HCT116 (cell line): Measurements from ENCODE around the gene GREM2. TPM values are rescaled to one million over a fixed set of nuclear protein-coding genes. Genes with fewer than 3 reads are reported as not detected.

Source experiments
- ATAC-seq: fragments of 200-7000 bp; cut with Tn5 transposase; 2 replicates; pipeline ENCODE4 v1.9.1; 2020; ENCODE audit warnings: mild to moderate bottlenecking, moderate library complexity
- BruUV-seq: library from RNA; stranded (reverse); fragments of 400-500 nt; replicated peaks from 2 replicates; lab custom pipeline; 2021; lab: Mats Ljungman, UMichigan
- CTCF ChIA-PET: fragments of 300-600 bp; sonication (Branson Sonifier 250); formaldehyde crosslinking; loops from one replicate; lab custom pipeline; 2021; ENCODE audit warnings: antibody characterized with exemption; lab: Charles Lee
- POLR2A ChIA-PET: fragments of 300-600, 350-600 bp; sonication (Branson Sonifier 250); formaldehyde crosslinking; loops from one replicate; lab custom pipeline; 2021; ENCODE audit warnings: antibody characterized with exemption; lab: Charles Lee
- RAD21 ChIA-PET, 2 experiments: fragments of 300-600 bp; sonication (Branson Sonifier 250); formaldehyde crosslinking; loops; one replicate each; lab custom pipeline; 2023; ENCODE audit warnings: low total read pairs in 2 of 2; ENCODE audit not compliant: uncharacterized antibody in 2 of 2, unreplicated experiment in 2 of 2, low non-redundant PET in 1 of 2; lab: Charles Lee
- DNase-seq: peaks from one replicate; pipeline ENCODE4 v3.0.0-alpha.2; 2010; ENCODE audit warnings: low read depth, low spot score
- H2AFZ ChIP-seq: fragments of 200-600 bp; shearing (Covaris generic), sonication (generic); 2 replicates; pipeline ENCODE4 v1.6.1; 2017; ENCODE audit warnings: low read depth, mixed run types, mixed read lengths, antibody characterized with exemption, low read length; ENCODE audit not compliant: poor library complexity, severe bottlenecking
- H3K27ac ChIP-seq: 2 replicates; pipeline ENCODE4 v1.5.1; 2012; ENCODE audit warnings: low read depth, low read length
- H3K27me3 ChIP-seq: fragments of 200-600 bp; sonication (generic); 2 replicates; pipeline ENCODE4 v1.6.1; 2016; ENCODE audit warnings: mixed run types, low read length, mixed read lengths; ENCODE audit not compliant: insufficient read depth
- H3K36me3 ChIP-seq, 2 experiments: fragments of 200-500 bp in 1 of 2; fragments of 200-600 bp in 1 of 2; sonication (Bioruptor generic) in 1 of 2; sonication (generic) in 1 of 2; 2 replicates each; pipeline versions ENCODE4 v1.5.1 to v1.6.1; 2014 to 2016; ENCODE audit warnings: low read length in 2 of 2, inconsistent platforms in 1 of 2, mixed read lengths in 1 of 2, mixed run types in 1 of 2; ENCODE audit not compliant: insufficient read depth in 2 of 2, control insufficient read depth in 1 of 2
- H3K4me1 ChIP-seq, 2 experiments: fragments of 200-600 bp in 1 of 2; sonication (generic) in 1 of 2; 2 replicates each; pipeline versions ENCODE4 v1.5.1 to v1.6.1; 2012 to 2017; ENCODE audit warnings: low read length in 2 of 2, inconsistent platforms in 1 of 2, mild to moderate bottlenecking in 1 of 2, mixed read lengths in 1 of 2, mixed run types in 1 of 2, moderate library complexity in 1 of 2; ENCODE audit not compliant: insufficient read depth in 2 of 2, control insufficient read depth in 1 of 2
- H3K4me2 ChIP-seq: fragments of 200-600 bp; sonication (generic); 2 replicates; pipeline ENCODE4 v1.6.1; 2017; ENCODE audit warnings: mixed run types, low read length, mixed read lengths
- H3K4me3 ChIP-seq, 2 experiments: fragments of 200-600 bp in 1 of 2; sonication (generic) in 1 of 2; replicated peaks in 1 of 2; 2 replicates each; pipeline ENCODE4 v1.5.1; 2011 to 2016; ENCODE audit warnings: low read length in 2 of 2, control low read depth in 1 of 2, low read depth in 1 of 2, mild to moderate bottlenecking in 1 of 2, mixed read lengths in 1 of 2, mixed run types in 1 of 2
- H3K79me2 ChIP-seq: fragments of 200-600 bp; sonication (generic); 2 replicates; pipeline ENCODE4 v1.6.1; 2017; ENCODE audit warnings: mild to moderate bottlenecking, mixed run types, low read length, moderate library complexity, mixed read lengths; ENCODE audit not compliant: insufficient read depth
- H3K9ac ChIP-seq: fragments of 200-600 bp; sonication (generic); 2 replicates; pipeline ENCODE4 v1.6.1; 2016; ENCODE audit warnings: low read length, mixed read lengths
- H3K9me2 ChIP-seq: fragments of 200-600 bp; sonication (generic), shearing (Covaris generic); 2 replicates; pipeline ENCODE4 v1.6.1; 2017; ENCODE audit warnings: mixed run types, mild to moderate bottlenecking, moderate library complexity; ENCODE audit not compliant: insufficient read depth
- H3K9me3 ChIP-seq, 2 experiments: fragments of 200-500 bp in 1 of 2; fragments of 200-600 bp in 1 of 2; sonication (Bioruptor generic) in 1 of 2; sonication (generic) in 1 of 2; 2 replicates each; pipeline ENCODE4 v1.6.1; 2014 to 2017; ENCODE audit warnings: low read length in 2 of 2, mixed read lengths in 2 of 2, inconsistent platforms in 1 of 2, low read depth in 1 of 2, mild to moderate bottlenecking in 1 of 2, mixed run types in 1 of 2, moderate library complexity in 1 of 2; ENCODE audit not compliant: control insufficient read depth in 1 of 2, insufficient read depth in 1 of 2
- H4K20me1 ChIP-seq: fragments of 200-600 bp; sonication (generic), shearing (Covaris generic); 2 replicates; pipeline ENCODE4 v1.6.1; 2017; ENCODE audit warnings: mixed run types, mild to moderate bottlenecking, moderate library complexity; ENCODE audit not compliant: insufficient read depth
- ATF3 ChIP-seq: IDR thresholded peaks from 2 replicates; pipeline ENCODE4 v1.6.1; 2012
- CBX3 ChIP-seq: IDR thresholded peaks from 2 replicates; pipeline ENCODE4 v1.6.1; 2012; ENCODE audit warnings: low read depth
- CEBPB ChIP-seq: IDR thresholded peaks from 2 replicates; pipeline ENCODE4 v1.6.1; 2012; ENCODE audit warnings: low read depth
- EGR1 ChIP-seq: IDR thresholded peaks from 2 replicates; pipeline ENCODE4 v1.6.1; 2012; ENCODE audit warnings: low read depth
- ELF1 ChIP-seq: IDR thresholded peaks from 2 replicates; pipeline ENCODE4 v1.6.1; 2012; ENCODE audit warnings: low read depth, borderline replicate concordance
- EZH2 ChIP-seq: fragments of 200-600 bp; sonication (generic); IDR thresholded peaks from 2 replicates; pipeline ENCODE4 v1.6.1; 2017; ENCODE audit warnings: antibody characterized with exemption, mixed run types
- EZH2phosphoT487 ChIP-seq: fragments of 200-600 bp; IDR thresholded peaks from 2 replicates; pipeline ENCODE4 v1.6.1; 2018; ENCODE audit warnings: antibody characterized with exemption, borderline replicate concordance
- FOSL1 ChIP-seq: IDR thresholded peaks from 2 replicates; pipeline ENCODE4 v1.6.1; 2012; ENCODE audit warnings: low read depth
- JUND ChIP-seq: IDR thresholded peaks from 2 replicates; pipeline ENCODE4 v1.6.1; 2012
- MAX ChIP-seq: IDR thresholded peaks from 2 replicates; pipeline ENCODE4 v1.6.1; 2012
- POLR2A ChIP-seq: IDR thresholded peaks from 2 replicates; pipeline ENCODE4 v1.7.0; 2011; ENCODE audit warnings: borderline replicate concordance; ENCODE audit not compliant: insufficient read depth, insufficient read length; ENCODE audit errors: extremely low read depth
- RAD21 ChIP-seq: IDR thresholded peaks from 2 replicates; pipeline ENCODE4 v1.6.1; 2012; ENCODE audit warnings: low read depth, mild to moderate bottlenecking
- SRF ChIP-seq: IDR thresholded peaks from 2 replicates; pipeline ENCODE4 v1.6.1; 2012; ENCODE audit warnings: low read depth
- YY1 ChIP-seq: IDR thresholded peaks from 2 replicates; pipeline ENCODE4 v1.6.1; 2011; ENCODE audit warnings: low read length, low read depth, moderate library complexity, mild to moderate bottlenecking; ENCODE audit not compliant: insufficient replicate concordance; ENCODE audit errors: extremely low read depth
- ZBTB33 ChIP-seq: IDR thresholded peaks from 2 replicates; pipeline ENCODE4 v1.6.1; 2011; ENCODE audit warnings: mild to moderate bottlenecking, low read length, moderate library complexity; ENCODE audit not compliant: insufficient replicate concordance; ENCODE audit errors: extremely low read depth
- ZFX ChIP-seq: fragments of 450-650 bp; IDR thresholded peaks from 2 replicates; pipeline ENCODE4 v1.6.1; 2017
- intact Hi-C: fragments of 100-400 bp; cut with micrococcal nuclease; formaldehyde crosslinking; loops from 2 replicates; pipeline ENCODE4 v1.10.0; 2022
- total RNA-seq: library from RNA; stranded (reverse); gene quantifications from one replicate; pipeline ENCODE4 v1.2.1, GENCODE V29; 2021; ENCODE audit not compliant: unreplicated experiment
- TF ChIP-seq, protein P1 (sequence below): IDR thresholded peaks from 2 replicates; pipeline ENCODE4 v1.6.1; 2012; ENCODE audit warnings: low read depth
- TF ChIP-seq, protein P2 (sequence below), 3 experiments: fragments of 200-600 bp in 1 of 3; sonication (generic) in 1 of 3; IDR thresholded peaks in 2 of 3; conservative IDR thresholded peaks in 1 of 3; 2 replicates each; pipeline ENCODE4 v1.5.1; 2012 to 2017; ENCODE audit warnings: low read depth in 2 of 3, low read length in 2 of 3, antibody characterized with exemption in 1 of 3, borderline replicate concordance in 1 of 3, control low read depth in 1 of 3, mild to moderate bottlenecking in 1 of 3, mixed read lengths in 1 of 3, mixed run types in 1 of 3, moderate library complexity in 1 of 3; ENCODE audit not compliant: insufficient read depth in 1 of 3

GREM2 gene
- total RNA-seq, 1 experiment from 2014 or later: not detected

DNA sequence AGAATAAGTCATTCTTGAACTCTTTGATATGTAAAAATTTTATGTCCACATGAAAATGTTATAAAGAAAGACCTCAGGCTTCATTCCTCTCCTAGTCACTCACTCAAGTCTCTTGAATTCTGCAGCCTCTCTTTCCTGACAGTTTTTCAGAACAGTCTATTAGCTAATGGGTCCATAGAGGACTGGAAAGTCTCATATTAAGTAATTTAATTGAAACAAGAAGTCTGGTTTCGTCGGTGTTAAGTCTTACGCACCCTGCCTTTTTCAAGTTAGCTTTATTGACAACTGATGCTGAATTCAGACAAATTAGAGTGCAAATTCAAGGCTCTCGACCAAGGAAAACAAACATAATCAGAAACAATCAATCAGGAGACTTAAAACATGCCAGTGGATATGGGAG lies 105.8 kb downstream of the GREM2 start:
- RAD21 ChIA-PET: no interaction called here
- CTCF ChIA-PET: no interaction called here
- no peak overlapping the region for H2AFZ ChIP-seq
- POLR2A ChIA-PET: no interaction called here
- H3K36me3 ChIP-seq: no peaks in the 10 kb centered on the region
- no peak overlapping the region for H3K4me2 ChIP-seq
- no peak overlapping the region for H3K4me3 ChIP-seq
- DNase-seq (no peak), ATAC-seq (no peak)
- H3K9me2 ChIP-seq: no peaks in the 10 kb centered on the region
- peaks cover 0 to 21% of the 10 kb centered on the region in 2 experiments; a peak in 2 of 4 replicates for H3K9me3 ChIP-seq
- no peaks in the 10 kb centered on the region for H3K27me3 ChIP-seq
- H3K27ac ChIP-seq: no peak overlapping the region
- intact Hi-C loops: no loop called here
- H4K20me1 ChIP-seq: no peaks in the 10 kb centered on the region
- BruUV-seq: no TSS peak
- H3K9ac ChIP-seq: no peak overlapping the region
- no peak for TF ChIP-seq FOSL1
- no peak for TF ChIP-seq EZH2phosphoT487
- no peak for TF ChIP-seq EGR1
- no peak for TF ChIP-seq EZH2
- TF ChIP-seq YY1: no peak
- TF ChIP-seq ATF3: no peak
- TF ChIP-seq ZFX: no peak
- no peak for TF ChIP-seq ZBTB33
- TF ChIP-seq, protein P1, sequence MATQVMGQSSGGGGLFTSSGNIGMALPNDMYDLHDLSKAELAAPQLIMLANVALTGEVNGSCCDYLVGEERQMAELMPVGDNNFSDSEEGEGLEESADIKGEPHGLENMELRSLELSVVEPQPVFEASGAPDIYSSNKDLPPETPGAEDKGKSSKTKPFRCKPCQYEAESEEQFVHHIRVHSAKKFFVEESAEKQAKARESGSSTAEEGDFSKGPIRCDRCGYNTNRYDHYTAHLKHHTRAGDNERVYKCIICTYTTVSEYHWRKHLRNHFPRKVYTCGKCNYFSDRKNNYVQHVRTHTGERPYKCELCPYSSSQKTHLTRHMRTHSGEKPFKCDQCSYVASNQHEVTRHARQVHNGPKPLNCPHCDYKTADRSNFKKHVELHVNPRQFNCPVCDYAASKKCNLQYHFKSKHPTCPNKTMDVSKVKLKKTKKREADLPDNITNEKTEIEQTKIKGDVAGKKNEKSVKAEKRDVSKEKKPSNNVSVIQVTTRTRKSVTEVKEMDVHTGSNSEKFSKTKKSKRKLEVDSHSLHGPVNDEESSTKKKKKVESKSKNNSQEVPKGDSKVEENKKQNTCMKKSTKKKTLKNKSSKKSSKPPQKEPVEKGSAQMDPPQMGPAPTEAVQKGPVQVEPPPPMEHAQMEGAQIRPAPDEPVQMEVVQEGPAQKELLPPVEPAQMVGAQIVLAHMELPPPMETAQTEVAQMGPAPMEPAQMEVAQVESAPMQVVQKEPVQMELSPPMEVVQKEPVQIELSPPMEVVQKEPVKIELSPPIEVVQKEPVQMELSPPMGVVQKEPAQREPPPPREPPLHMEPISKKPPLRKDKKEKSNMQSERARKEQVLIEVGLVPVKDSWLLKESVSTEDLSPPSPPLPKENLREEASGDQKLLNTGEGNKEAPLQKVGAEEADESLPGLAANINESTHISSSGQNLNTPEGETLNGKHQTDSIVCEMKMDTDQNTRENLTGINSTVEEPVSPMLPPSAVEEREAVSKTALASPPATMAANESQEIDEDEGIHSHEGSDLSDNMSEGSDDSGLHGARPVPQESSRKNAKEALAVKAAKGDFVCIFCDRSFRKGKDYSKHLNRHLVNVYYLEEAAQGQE: no peak
- no peak for TF ChIP-seq CBX3
- no peak for TF ChIP-seq POLR2A
- no peak for TF ChIP-seq CEBPB
- TF ChIP-seq MAX: no peak
- no peak for TF ChIP-seq SRF
- TF ChIP-seq ELF1: no peak
- no peak for TF ChIP-seq RAD21
- TF ChIP-seq, protein P2, sequence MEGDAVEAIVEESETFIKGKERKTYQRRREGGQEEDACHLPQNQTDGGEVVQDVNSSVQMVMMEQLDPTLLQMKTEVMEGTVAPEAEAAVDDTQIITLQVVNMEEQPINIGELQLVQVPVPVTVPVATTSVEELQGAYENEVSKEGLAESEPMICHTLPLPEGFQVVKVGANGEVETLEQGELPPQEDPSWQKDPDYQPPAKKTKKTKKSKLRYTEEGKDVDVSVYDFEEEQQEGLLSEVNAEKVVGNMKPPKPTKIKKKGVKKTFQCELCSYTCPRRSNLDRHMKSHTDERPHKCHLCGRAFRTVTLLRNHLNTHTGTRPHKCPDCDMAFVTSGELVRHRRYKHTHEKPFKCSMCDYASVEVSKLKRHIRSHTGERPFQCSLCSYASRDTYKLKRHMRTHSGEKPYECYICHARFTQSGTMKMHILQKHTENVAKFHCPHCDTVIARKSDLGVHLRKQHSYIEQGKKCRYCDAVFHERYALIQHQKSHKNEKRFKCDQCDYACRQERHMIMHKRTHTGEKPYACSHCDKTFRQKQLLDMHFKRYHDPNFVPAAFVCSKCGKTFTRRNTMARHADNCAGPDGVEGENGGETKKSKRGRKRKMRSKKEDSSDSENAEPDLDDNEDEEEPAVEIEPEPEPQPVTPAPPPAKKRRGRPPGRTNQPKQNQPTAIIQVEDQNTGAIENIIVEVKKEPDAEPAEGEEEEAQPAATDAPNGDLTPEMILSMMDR (IDR thresholded peaks at IDR 0.05 in 2 of 3, conservative IDR thresholded peaks at IDR 0.05 in 1 of 3; ENCODE audit: borderline replicate concordance in 1 of 3, insufficient read depth in 1 of 3, low read depth in 2 of 3, low read length in 2 of 3): no peak
- TF ChIP-seq JUND: no peak
- no peaks in the 10 kb centered on the region for H3K79me2 ChIP-seq
- no peaks in the 10 kb centered on the region for H3K4me1 ChIP-seq
